HG03097 (cell line): ENCODE data around the gene KLHDC2.
"Not testable (repeated sequence)": the region's sequence is repeated elsewhere in the genome, so short reads cannot be mapped to it uniquely, and the experiment has no call there.

Experiments
- ATAC-seq: cut with Tn5 transposase; IDR thresholded peaks from one replicate; pipeline ENCODE4 v1.9.1; 2021; ENCODE audit not compliant: unreplicated experiment, low FRiP score

KLHDC2 gene

DNA sequence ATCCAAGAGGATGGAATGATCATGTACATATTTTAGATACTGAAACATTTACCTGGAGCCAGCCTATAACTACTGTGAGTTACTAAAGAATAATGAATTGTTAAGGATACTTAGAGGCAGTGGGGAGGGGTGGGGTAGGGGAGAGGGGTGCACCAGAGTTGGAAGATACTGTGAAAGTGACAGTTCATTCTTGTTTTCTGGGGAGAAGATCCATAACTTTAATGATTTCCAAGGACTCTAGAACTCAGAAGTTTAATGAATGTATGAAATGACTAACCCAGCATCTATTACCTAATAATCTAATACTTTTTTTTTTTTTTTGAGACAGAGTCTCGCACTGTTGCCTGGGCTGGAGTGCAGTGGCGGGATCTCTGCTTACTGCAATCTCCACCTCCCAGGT lies 10.5 kb downstream of the KLHDC2 start:
- no peak for ATAC-seq

DNA sequence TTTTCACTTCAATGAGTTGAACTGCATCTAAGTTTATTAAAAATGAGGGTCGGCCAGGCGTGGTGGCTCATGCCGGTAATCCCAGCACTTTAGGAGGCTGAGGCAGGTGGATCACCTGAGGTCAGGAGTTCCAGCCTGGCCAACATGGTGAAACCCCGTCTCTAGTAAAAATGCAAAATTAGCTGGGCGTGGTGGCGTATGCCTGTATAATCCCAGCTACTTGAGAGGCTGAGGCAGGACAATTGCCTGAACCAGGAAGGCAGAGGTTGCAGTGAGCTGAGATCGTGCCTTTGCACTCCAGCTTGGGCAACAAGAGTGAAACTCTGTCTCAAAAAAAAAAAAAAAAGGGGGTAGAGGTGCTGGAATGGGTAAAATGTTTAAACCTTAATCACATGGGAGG lies 13.1 kb downstream of the KLHDC2 start:
- not testable (repeated sequence) for ATAC-seq

- no peak for ATAC-seq
Observed at GRCh38 chr14:49783394-49784014, 15.6 kb downstream of the KLHDC2 start.

DNA sequence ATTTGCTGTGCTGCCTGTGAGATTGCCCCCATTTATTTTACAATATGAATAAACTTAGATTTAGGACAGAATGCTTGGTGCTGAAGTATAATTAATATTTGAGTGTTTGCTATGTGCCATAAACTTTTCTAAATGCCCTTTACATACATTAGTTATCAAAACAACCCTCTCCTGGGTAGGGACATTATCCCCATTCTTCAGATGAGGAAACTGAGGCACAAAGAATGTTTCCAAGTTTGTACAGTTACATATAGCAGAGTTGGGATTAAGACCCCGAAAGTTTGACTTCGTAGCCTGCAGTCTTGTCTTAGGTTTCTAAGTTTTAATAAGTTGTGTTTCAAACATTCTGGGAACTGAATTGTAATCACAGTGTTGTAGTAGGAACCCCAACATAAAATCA lies 18.4 kb downstream of the KLHDC2 start:
- ATAC-seq = no peak

DNA sequence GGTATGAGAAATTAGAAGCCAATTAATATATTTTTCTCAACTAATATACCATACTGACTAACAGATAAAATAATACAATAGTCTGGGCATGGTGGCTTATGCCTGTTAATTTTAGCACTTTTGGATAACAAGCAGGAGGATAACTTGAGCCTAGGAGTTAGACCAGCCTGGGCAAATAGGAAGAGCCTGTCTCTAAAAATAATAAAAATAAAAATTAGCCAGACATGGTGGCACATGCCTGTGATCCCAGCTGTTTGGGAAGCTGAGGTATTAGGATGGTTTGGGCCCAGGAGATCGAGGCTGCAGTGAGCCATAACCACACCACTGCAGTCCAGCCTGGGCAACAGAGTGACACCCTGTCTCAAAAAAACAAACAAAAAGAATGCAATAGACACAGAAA lies 24.7 kb downstream of the KLHDC2 start:
- no peak for ATAC-seq

DNA sequence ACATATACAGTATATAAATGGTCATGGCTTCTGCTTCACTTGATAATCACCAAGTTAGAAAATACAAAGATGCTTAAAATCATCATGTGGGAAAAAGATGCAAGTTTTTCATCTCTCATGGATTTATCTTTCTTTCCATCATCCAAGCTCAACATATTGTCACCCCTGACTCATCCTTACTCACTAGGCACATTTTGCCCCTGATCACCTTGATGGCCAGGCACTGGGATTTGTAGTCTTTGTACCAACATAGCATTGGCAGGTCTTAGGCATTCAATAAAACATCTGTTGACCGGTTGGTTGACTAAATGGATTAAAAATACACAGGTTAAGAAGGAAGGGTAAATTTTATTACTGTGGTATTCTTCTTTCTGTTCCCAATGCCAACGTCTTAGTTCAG lies 28.1 kb downstream of the KLHDC2 start:
- ATAC-seq = no peak

GRCh38 chr14:49808780-49809179 lies 40.8 kb downstream of the KLHDC2 start:
- no peak for ATAC-seq

GRCh38 chr14:49816118-49816517 lies 48.2 kb downstream of the KLHDC2 start:
- not testable (repeated sequence) for ATAC-seq

GRCh38 chr14:49816844-49817243 lies 48.9 kb downstream of the KLHDC2 start:
- no peak for ATAC-seq

DNA sequence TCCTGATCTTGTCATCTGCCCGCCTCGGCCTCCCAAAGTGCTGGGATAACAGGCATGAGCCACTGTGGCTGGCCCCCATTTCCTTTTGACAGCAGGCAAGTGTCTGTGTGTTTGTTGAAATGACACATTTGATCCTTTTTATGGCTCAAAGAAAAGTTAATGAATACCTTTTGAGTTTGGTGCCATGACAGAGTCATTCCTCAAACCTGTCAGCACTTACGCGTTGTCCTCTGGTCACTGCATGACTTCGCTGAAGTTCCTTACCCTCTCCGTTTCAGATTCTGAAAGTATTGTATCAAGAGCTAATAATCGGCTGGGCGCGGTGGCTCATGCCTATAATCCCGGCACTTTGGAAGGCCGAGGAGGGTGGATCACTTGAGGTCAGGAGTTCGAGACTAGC lies 52.2 kb downstream of the KLHDC2 start:
- no peak for ATAC-seq

- no peak for ATAC-seq
Observed at GRCh38 chr14:49828640-49829039, 60.7 kb downstream of the KLHDC2 start.
